DOHH2 (cell line): Measurements from ENCODE around the gene COX6A2.

Experiments
- CTCF ChIP-seq: fragments of 200-600 bp; sonication (generic); IDR thresholded peaks from one replicate; pipeline ENCODE4 v1.5.1; 2014; ENCODE audit warnings: antibody characterized with exemption, mild to moderate bottlenecking, low read depth, low read length; ENCODE audit not compliant: poor library complexity, severe bottlenecking
- EZH2phosphoT487 ChIP-seq: fragments of 200-600 bp; sonication (generic); IDR thresholded peaks from 2 replicates; pipeline ENCODE4 v1.6.1; 2017; ENCODE audit warnings: borderline replicate concordance, mild to moderate bottlenecking, antibody characterized with exemption, low read length, moderate library complexity, mixed read lengths

GRCh38 chr16:31402687-31403086, 25.5 kb downstream of the COX6A2 start:
- TF ChIP-seq CTCF (no peak), EZH2phosphoT487 (no peak)
